ENCODE results near the gene FBXL2. TPM values are rescaled to one million over a fixed set of nuclear protein-coding genes. Genes with fewer than 3 reads are reported as not detected.

FBXL2 gene
- total RNA-seq, 1 experiment from 2014 or later, result 7.2 TPM

DNA sequence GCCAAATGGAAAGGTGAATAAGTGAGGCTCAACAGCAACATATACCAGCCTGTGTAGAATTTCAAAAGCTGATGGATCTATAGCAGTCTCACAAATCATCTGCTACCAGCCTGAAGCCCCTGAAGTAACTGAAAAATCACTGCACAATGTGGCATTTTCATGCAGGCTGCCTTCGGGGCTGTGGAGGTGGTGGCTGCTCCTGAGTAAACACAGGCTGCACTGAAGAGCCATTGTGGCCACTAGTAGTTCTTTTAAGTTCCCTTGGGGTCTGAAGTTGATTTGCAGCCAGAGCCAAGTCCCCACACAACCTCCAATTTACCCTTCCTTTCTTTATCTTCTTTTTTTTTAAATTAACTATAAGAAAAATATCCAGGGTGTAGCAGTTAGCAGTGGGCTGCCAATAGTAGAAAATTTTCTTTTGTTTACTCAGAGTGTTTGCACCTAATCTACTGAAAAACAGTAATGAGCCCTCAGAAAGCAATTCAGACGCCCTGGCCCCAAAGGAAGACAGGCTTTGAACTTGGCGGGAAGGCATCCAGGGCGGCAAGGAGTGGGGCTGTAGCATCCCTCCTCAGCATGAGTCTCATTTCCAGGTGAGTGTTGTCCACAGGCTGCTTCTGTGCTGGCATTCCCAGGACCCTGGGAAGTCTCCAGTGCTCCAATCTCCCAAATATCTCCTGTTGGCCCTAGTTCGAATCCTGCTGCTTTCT is 45.3 kb upstream of the FBXL2 start:
- ChIA-PET POLR2A (ENCODE audit: unreplicated experiment) (no interaction called here), CTCF (no interaction called here)
- Histone ChIP-seq H3K4me3 (ENCODE audit: low read length) (no peak overlapping the region), H3K79me2 (ENCODE audit: low read length) (no peaks in the 10 kb centered on the region), H3K36me3 (ENCODE audit: low read depth, low read length) (no peaks in the 10 kb centered on the region), H3K27me3 (ENCODE audit: low read length) (no peaks in the 10 kb centered on the region), H3K4me1 (ENCODE audit: insufficient read depth, low read length) (no peaks in the 10 kb centered on the region), H3K27ac (ENCODE audit: low read length) (no peak overlapping the region), H3K4me2 (ENCODE audit: low read length) (no peak overlapping the region), H4K20me1 (ENCODE audit: low read length) (no peaks in the 10 kb centered on the region), H3K9me3 (ENCODE audit: low read length) (no peaks in the 10 kb centered on the region), H2AFZ (ENCODE audit: low read length) (no peak overlapping the region), H3F3A (ENCODE audit: low read length, unreplicated experiment) (no peaks in the 10 kb centered on the region), H3K9me2 (replicated peaks; ENCODE audit: low read length) (no peaks in the 10 kb centered on the region), H3K9ac (ENCODE audit: low read length) (no peak overlapping the region)
- TF ChIP-seq EZH2phosphoT487 (IDR thresholded peaks at IDR 0.05; ENCODE audit: borderline replicate concordance, low read length) (no peak), EZH2 (IDR thresholded peaks at IDR 0.05; ENCODE audit: low read length, unreplicated experiment) (no peak)
- TF ChIP-seq, protein P1, sequence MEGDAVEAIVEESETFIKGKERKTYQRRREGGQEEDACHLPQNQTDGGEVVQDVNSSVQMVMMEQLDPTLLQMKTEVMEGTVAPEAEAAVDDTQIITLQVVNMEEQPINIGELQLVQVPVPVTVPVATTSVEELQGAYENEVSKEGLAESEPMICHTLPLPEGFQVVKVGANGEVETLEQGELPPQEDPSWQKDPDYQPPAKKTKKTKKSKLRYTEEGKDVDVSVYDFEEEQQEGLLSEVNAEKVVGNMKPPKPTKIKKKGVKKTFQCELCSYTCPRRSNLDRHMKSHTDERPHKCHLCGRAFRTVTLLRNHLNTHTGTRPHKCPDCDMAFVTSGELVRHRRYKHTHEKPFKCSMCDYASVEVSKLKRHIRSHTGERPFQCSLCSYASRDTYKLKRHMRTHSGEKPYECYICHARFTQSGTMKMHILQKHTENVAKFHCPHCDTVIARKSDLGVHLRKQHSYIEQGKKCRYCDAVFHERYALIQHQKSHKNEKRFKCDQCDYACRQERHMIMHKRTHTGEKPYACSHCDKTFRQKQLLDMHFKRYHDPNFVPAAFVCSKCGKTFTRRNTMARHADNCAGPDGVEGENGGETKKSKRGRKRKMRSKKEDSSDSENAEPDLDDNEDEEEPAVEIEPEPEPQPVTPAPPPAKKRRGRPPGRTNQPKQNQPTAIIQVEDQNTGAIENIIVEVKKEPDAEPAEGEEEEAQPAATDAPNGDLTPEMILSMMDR (conservative IDR thresholded peaks at IDR 0.05; ENCODE audit: low read depth, low read length), result no peak
- intact Hi-C loops (cut with micrococcal nuclease), result no loop called here
- ATAC-seq (no peak), DNase-seq (no peak)
- no TSS peak for BruUV-seq (replicated peaks)

DNA sequence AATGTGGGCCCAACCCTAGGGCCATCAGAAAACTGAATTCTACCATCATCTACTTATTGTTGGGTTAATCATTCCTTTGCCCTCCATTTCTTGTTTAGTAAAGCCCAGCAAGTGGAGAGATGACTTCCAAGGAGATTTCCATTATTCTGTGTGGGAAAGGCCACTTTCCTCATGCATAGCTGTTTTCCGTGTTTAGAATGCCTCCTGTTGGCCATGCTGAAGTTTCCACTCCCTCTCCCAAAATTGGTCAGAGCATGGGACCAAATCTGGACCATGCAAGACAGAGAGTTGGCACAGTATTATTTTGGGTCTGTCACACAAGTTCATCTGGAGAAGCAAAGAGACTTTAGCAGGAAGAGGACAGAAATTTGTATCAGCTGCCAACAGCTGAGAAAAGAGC is 43.4 kb upstream of the FBXL2 start:
- Histone ChIP-seq H3K9me2 (replicated peaks; ENCODE audit: low read length) (no peaks in the 10 kb centered on the region), H3F3A (ENCODE audit: low read length, unreplicated experiment) (no peaks in the 10 kb centered on the region), H3K9ac (ENCODE audit: low read length) (no peak overlapping the region), H3K79me2 (ENCODE audit: low read length) (no peaks in the 10 kb centered on the region), H3K4me2 (ENCODE audit: low read length) (no peak overlapping the region), H3K27ac (ENCODE audit: low read length) (no peak overlapping the region), H4K20me1 (ENCODE audit: low read length) (no peaks in the 10 kb centered on the region), H3K4me1 (ENCODE audit: insufficient read depth, low read length) (no peaks in the 10 kb centered on the region), H3K36me3 (ENCODE audit: low read depth, low read length) (no peaks in the 10 kb centered on the region), H3K4me3 (ENCODE audit: low read length) (no peak overlapping the region), H3K9me3 (ENCODE audit: low read length) (no peaks in the 10 kb centered on the region), H2AFZ (ENCODE audit: low read length) (no peak overlapping the region), H3K27me3 (ENCODE audit: low read length) (no peaks in the 10 kb centered on the region)
- BruUV-seq (replicated peaks), result no TSS peak
- intact Hi-C loops (cut with micrococcal nuclease), result no loop called here
- no peak for ATAC-seq
- ChIA-PET POLR2A (ENCODE audit: unreplicated experiment) (no interaction called here), CTCF (interaction anchor here (0.6 kb wide), 1 partner anchor 104 kb away, joined by 8 read pairs; no protein-coding TSS in a partner anchor)
- TF ChIP-seq EZH2phosphoT487 (IDR thresholded peaks at IDR 0.05; ENCODE audit: borderline replicate concordance, low read length) (no peak), EZH2 (IDR thresholded peaks at IDR 0.05; ENCODE audit: low read length, unreplicated experiment) (no peak)
- TF ChIP-seq, protein P1 (conservative IDR thresholded peaks at IDR 0.05; ENCODE audit: low read depth, low read length), result 0 out of 2 replicates have a peak, but pooled peaks have one; percentile 19
- no peak for DNase-seq

DNA sequence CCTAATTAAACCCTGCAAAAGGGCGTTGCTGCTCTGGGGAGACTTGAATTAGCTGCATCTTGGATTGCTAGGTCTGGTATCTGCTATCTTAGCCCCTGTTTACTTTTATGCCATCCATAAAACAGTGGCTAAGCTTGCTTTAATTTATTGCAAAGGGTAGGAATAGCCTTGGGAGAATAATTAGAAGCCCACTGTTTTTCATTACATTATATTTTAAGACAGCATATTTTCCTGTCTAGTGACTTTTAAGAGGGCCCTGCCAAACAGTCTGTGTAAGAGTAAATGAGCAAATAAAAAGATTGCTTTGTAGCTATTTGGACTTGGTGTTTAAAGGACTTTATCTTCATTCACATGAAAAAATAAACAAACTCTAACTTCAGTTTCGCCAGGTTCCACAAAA is 41.2 kb upstream of the FBXL2 start:
- Histone ChIP-seq H3F3A (ENCODE audit: low read length, unreplicated experiment) (no peaks in the 10 kb centered on the region), H3K36me3 (ENCODE audit: low read depth, low read length) (no peaks in the 10 kb centered on the region), H3K27me3 (ENCODE audit: low read length) (no peaks in the 10 kb centered on the region), H3K9me2 (replicated peaks; ENCODE audit: low read length) (no peaks in the 10 kb centered on the region), H2AFZ (ENCODE audit: low read length) (no peak overlapping the region), H3K4me3 (ENCODE audit: low read length) (no peak overlapping the region), H3K4me2 (ENCODE audit: low read length) (no peak overlapping the region), H3K9ac (ENCODE audit: low read length) (no peak overlapping the region), H3K4me1 (ENCODE audit: insufficient read depth, low read length) (no peaks in the 10 kb centered on the region), H3K9me3 (ENCODE audit: low read length) (no peaks in the 10 kb centered on the region), H4K20me1 (ENCODE audit: low read length) (no peaks in the 10 kb centered on the region), H3K27ac (ENCODE audit: low read length) (no peak overlapping the region), H3K79me2 (ENCODE audit: low read length) (no peaks in the 10 kb centered on the region)
- intact Hi-C loops (cut with micrococcal nuclease), result no loop called here
- DNase-seq (no peak), ATAC-seq (no peak)
- BruUV-seq (replicated peaks), result no TSS peak
- TF ChIP-seq, protein P1 (conservative IDR thresholded peaks at IDR 0.05; ENCODE audit: low read depth, low read length), result no peak
- no peak for TF ChIP-seq EZH2 (IDR thresholded peaks at IDR 0.05; ENCODE audit: low read length, unreplicated experiment)
- TF ChIP-seq EZH2phosphoT487 (IDR thresholded peaks at IDR 0.05; ENCODE audit: borderline replicate concordance, low read length), result no peak
- ChIA-PET POLR2A (ENCODE audit: unreplicated experiment) (no interaction called here), CTCF (no interaction called here)
